ENCODE data around the gene TIMM10B. TPM values are rescaled to one million over a fixed set of nuclear protein-coding genes. Genes with fewer than 3 reads are reported as not detected.

The TIMM10B gene
- total and polyA plus RNA-seq, 2 of the 13 experiments (the other 11 are each of a cell fraction or from before 2014, with no cell fraction given), result 34.9 to 39.5 TPM

DNA sequence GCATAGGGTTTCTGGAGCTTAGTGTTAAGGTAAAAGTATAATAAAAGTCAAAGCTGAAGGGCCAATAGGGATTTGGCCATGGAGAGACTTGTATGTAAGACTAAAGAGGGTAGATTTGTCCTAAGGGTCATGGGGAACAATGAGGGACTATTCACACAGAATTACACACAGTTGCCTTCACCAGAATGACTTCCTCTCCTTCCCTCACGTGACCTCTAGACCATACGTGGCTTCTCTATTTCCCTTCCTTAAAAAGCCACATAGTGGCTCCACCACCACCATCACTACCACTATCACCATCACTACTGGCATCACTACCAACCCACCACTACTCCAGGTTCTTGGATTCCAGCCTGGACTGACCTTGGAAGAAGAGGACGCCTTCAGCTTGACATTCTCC, 43.3 kb upstream of the TIMM10B start:
- Histone ChIP-seq H3K36me3 (replicated peaks in 1 of 2; ENCODE audit: control insufficient read depth in 1 of 2, insufficient read depth in 2 of 2, low read length in 2 of 2) (no peaks in the 10 kb centered on the region), H3K9me3 (ENCODE audit: low read length) (no peaks in the 10 kb centered on the region), H3K4me1 (ENCODE audit: insufficient read depth, low read length) (peaks cover 55% of the 10 kb centered on the region), H4K20me1 (ENCODE audit: insufficient read depth, low read length) (no peaks in the 10 kb centered on the region), H3K4me2 (ENCODE audit: low read depth, low read length) (no peak overlapping the region), H3K9ac (ENCODE audit: insufficient read depth, low read depth, low read length) (no peak overlapping the region), H3K27me3 (ENCODE audit: control insufficient read depth in 1 of 2, insufficient read depth in 2 of 2, low read length in 2 of 2) (no peaks in the 10 kb centered on the region), H3K27ac (ENCODE audit: extremely low read length, insufficient read depth, low read length) (no peak overlapping the region), H3K79me2 (ENCODE audit: insufficient read depth, low read length) (no peaks in the 10 kb centered on the region), H3K4me3 (replicated peaks in 1 of 3; ENCODE audit: insufficient read depth in 1 of 3, low read depth in 2 of 3, low read length in 3 of 3) (no peak overlapping the region), H2AFZ (ENCODE audit: low read length) (no peak overlapping the region)
- ChIA-PET POLR2A (interaction anchor here (1.9 to 3.9 kb wide), 2 partner anchors 19 to 31 kb away, joined by 5 to 22 read pairs; partner anchors contain the start of gene APBB1), CTCF (ENCODE audit: low intra/inter-chr PET ratio, low total read pairs) (interaction anchor here (1.5 kb wide), 1 partner anchor 68 kb away, joined by 9 read pairs; no protein-coding TSS in a partner anchor)
- in situ Hi-C loops (cut with HindIII; ENCODE audit: extremely low pct_ligation_motif_present, low pct_unique_long_range_greater_than_20kb), result no loop called here
- FAIRE-seq, result no peak
- WGBS (ENCODE audit: low lambda C conversion rate), result 84% methylated on average over 3 of the region's 3 CpGs
- no peak for ATAC-seq
- intact Hi-C loops (cut with micrococcal nuclease; ENCODE audit: unreplicated experiment), result no loop called here
- TF ChIP-seq RFXAP (CRISPR knock-in tag; IDR thresholded peaks at IDR 0.05; ENCODE audit: borderline replicate concordance), result no peak
- TF ChIP-seq SETDB1 (CRISPR knock-in tag; IDR thresholded peaks at IDR 0.05; ENCODE audit: borderline replicate concordance), result no peak
- no peak for TF ChIP-seq ZNF549 (CRISPR knock-in tag; IDR thresholded peaks at IDR 0.05)
- TF ChIP-seq, protein P1, sequence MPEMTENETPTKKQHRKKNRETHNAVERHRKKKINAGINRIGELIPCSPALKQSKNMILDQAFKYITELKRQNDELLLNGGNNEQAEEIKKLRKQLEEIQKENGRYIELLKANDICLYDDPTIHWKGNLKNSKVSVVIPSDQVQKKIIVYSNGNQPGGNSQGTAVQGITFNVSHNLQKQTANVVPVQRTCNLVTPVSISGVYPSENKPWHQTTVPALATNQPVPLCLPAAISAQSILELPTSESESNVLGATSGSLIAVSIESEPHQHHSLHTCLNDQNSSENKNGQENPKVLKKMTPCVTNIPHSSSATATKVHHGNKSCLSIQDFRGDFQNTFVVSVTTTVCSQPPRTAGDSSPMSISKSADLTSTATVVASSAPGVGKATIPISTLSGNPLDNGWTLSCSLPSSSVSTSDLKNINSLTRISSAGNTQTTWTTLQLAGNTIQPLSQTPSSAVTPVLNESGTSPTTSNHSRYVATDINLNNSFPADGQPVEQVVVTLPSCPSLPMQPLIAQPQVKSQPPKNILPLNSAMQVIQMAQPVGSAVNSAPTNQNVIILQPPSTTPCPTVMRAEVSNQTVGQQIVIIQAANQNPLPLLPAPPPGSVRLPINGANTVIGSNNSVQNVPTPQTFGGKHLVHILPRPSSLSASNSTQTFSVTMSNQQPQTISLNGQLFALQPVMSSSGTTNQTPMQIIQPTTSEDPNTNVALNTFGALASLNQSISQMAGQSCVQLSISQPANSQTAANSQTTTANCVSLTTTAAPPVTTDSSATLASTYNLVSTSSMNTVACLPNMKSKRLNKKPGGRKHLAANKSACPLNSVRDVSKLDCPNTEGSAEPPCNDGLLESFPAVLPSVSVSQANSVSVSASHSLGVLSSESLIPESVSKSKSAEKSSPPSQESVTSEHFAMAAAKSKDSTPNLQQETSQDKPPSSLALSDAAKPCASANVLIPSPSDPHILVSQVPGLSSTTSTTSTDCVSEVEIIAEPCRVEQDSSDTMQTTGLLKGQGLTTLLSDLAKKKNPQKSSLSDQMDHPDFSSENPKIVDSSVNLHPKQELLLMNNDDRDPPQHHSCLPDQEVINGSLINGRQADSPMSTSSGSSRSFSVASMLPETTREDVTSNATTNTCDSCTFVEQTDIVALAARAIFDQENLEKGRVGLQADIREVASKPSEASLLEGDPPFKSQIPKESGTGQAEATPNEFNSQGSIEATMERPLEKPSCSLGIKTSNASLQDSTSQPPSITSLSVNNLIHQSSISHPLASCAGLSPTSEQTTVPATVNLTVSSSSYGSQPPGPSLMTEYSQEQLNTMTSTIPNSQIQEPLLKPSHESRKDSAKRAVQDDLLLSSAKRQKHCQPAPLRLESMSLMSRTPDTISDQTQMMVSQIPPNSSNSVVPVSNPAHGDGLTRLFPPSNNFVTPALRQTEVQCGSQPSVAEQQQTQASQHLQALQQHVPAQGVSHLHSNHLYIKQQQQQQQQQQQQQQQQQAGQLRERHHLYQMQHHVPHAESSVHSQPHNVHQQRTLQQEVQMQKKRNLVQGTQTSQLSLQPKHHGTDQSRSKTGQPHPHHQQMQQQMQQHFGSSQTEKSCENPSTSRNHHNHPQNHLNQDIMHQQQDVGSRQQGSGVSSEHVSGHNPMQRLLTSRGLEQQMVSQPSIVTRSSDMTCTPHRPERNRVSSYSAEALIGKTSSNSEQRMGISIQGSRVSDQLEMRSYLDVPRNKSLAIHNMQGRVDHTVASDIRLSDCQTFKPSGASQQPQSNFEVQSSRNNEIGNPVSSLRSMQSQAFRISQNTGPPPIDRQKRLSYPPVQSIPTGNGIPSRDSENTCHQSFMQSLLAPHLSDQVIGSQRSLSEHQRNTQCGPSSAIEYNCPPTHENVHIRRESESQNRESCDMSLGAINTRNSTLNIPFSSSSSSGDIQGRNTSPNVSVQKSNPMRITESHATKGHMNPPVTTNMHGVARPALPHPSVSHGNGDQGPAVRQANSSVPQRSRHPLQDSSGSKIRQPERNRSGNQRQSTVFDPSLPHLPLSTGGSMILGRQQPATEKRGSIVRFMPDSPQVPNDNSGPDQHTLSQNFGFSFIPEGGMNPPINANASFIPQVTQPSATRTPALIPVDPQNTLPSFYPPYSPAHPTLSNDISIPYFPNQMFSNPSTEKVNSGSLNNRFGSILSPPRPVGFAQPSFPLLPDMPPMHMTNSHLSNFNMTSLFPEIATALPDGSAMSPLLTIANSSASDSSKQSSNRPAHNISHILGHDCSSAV (CRISPR knock-in tag; IDR thresholded peaks at IDR 0.05; ENCODE audit: borderline replicate concordance), result no peak
- no peak for TF ChIP-seq RORA (CRISPR knock-in tag; IDR thresholded peaks at IDR 0.05)
- TF ChIP-seq GPN1 (CRISPR knock-in tag; IDR thresholded peaks at IDR 0.05; ENCODE audit: borderline replicate concordance), result no peak
- no TSS peak for BruUV-seq (replicated peaks)
- no peak for DNase-seq (ENCODE audit: low spot score)
